ENCODE measurements around the gene BBS7.

DNA sequence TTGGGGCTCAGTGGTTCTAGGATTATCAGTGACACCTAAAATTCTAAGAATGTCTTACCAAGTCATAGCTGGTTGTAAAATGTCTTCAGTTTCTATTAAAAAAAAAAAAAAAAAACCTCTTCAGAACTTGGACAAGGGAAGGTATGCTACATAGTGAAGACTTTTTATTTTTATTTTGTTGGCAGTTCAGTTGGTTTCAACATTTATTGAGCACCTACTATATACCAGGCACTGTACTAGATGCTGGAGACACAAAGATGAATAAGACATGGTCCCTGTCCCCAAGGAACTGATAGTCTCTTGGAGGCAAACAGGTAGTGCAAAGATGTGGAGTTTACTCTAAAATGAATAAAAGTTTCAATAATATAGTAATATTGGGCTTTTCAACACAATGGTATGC, 8.9 kb upstream of the BBS7 start:
- TF ChIP-seq CTCF (IDR thresholded peaks at IDR 0.05) = no peak
- no peak for TF ChIP-seq POLR2A (IDR thresholded peaks at IDR 0.05)
- no peak for TF ChIP-seq EP300 (IDR thresholded peaks at IDR 0.05)
- TF ChIP-seq POLR2AphosphoS5 (IDR thresholded peaks at IDR 0.05) = no peak

Measured in sigmoid colon (tissue), 4 donors.